Activated CD4-positive, alpha-beta T cell treated with anti-CD3 and anti-CD28 coated beads, Interleukin-2, amount 50 U/mL, for 16 hours (primary cell): ENCODE measurements around the gene GRIN2A.

Source experiments
- DNase-seq: peaks from one replicate; pipeline ENCODE4 v3.0.0-alpha.2; 2020

The GRIN2A gene

GRCh38 chr16:10182222-10183053 is at the start of gene GRIN2A:
GRIN2A (minus strand) TSS chr16:10182428; CDS start chr16:10180411, 2,017 bp downstream.
- DNase-seq: no peak

DNA sequence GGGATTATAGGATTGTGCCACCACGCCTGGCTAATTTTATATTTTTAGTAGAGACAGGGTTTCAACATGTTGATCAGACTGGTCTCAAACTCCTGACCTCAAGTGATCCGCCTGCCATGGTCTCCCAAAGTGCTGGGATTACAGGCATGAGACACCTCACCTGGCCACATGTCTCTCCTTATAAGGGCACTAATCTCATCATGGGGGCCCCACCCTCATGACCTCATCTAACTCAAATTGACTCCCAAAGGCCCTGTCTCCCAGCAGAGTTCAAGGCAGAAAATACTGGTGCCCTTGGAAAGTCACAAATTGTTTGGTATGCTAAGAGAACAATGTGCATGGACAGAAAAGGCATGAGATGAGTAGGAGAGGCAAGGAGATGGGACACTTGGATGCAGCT is 49.3 kb upstream of the GRIN2A start:
- no peak for DNase-seq

DNA sequence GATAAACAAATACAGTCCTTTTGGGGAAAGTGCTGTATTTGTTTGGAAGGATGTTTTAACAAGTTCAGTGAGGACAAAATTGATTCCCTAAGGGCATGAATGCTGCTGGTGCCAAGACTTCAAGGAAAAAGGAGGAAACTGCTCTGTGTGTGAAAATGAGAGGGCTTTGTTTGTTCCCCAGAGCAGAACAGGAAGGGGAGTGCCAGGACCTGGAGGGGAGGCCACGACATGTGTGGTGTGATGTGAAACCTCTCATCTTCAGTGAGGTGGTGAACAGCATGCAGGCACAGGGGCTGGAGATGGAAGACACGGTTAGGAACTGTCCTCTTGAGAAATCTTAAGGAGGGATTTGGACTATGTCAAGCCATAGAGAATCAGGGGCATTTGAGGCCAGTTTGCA is 46.6 kb upstream of the GRIN2A start:
- no peak for DNase-seq

GRCh38 chr16:10226987-10227306 is 44.7 kb upstream of the GRIN2A start:
- no peak for DNase-seq

- no peak for DNase-seq
Observed at GRCh38 chr16:10226141-10226986, 44.1 kb upstream of the GRIN2A start.

- DNase-seq: no peak
Observed at GRCh38 chr16:10225653-10226052, 43.4 kb upstream of the GRIN2A start.

DNA sequence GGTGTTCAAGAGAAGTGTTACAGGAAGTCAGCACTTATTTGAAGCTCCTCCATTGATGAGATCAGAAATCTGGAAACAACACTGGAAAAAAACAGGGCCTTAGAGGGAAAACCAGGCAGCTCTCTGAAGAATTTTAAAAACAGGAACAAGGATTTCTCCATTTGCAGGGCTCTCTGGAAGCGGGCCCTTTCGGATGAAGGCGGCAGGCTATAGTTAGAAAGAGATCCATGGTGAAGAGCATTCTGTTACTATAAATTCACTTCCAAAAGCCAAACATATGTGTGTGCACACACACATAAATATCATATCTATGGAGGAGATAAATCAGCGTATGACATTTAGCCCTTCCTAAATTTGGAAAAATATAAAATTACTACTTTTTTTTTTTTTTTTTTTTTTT is 42.6 kb upstream of the GRIN2A start:
- DNase-seq: no peak

- DNase-seq: no peak
Observed at GRCh38 chr16:10220942-10221341, 38.7 kb upstream of the GRIN2A start.

DNA sequence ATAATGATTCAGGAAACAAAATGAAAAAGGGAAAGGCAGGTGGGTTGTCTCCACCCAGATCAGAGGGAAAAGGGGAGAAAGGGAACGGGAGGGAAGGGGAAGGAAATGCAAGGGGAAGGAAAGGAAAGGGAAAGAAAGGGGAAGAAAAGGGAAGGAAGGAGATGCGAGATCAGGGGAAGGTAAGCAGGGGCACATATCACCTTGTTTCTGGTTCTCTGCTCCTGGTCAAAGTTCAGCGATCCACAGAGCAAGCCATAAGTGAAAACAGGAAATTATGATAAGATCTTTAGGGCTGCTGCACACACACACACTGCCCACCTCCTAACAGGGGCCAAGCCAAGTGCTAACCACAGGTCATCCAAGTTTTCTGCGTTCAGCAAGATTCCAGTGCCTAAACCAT is 37.5 kb upstream of the GRIN2A start:
- no peak for DNase-seq

- no peak for DNase-seq
Observed at GRCh38 chr16:10218490-10219206, 36.4 kb upstream of the GRIN2A start.

- DNase-seq: no peak
Observed at GRCh38 chr16:10213748-10214147, 31.5 kb upstream of the GRIN2A start.

DNA sequence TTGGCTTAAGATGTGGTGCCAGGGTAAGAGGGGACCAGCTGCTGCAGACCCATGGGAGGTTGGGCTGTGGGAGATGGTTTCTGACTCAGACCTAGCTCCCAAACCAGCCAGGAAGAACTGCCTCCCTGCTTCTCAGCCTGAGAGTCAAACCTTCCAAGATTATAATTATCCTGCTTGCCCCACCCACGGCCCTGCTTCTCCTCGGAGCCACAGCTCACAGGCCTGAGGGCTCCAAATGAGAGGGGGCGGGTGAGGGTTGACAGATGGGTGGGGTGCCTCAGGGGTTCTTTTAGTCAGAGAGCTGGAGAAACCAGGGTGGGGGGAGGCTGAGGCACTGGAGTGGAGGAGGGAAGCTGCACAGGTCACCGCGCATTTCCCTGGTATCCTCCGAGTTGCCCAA is 28.7 kb upstream of the GRIN2A start:
- DNase-seq: no peak

DNA sequence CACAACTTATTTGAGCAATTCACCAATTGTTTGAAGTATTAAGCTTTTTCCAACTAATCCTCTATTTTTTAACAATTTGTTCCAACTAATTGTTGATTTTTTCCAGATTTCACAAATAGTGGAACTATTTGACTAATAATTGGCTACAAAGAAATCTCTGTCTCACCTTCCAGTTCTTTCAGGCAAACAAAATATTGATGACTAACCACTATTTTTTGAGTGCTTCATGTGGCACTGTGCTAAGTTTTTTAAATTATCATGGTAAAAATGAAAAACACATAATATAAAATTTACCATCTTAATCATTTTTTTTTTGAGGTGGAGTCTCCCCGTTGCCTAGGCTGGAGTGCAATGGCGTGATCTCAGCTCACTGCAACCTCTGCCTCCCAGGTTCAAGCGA is 24.6 kb upstream of the GRIN2A start:
- no peak for DNase-seq

GRCh38 chr16:10206215-10206614 is 24.0 kb upstream of the GRIN2A start:
- DNase-seq: no peak

- no peak for DNase-seq
Observed at GRCh38 chr16:10205688-10206087, 23.5 kb upstream of the GRIN2A start.

DNA sequence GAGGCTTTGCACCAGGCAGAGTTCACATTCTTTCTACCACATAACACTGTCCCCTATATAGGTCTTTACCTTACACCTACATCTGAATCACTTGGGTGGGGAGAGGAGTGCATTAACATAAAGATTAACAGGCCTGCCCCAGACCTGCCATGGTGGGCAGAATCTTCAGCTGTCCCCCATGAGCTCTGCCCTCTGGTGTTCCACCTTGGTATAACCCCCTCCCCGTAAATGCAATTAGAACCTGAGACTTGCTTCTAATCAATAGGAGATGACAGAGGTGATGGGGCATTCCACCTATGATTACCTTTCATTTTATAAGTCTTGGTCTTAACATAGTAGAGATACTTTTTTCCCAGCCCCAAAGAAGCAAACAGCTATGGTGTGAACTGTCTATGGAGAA is 20.4 kb upstream of the GRIN2A start:
- no peak for DNase-seq

DNA sequence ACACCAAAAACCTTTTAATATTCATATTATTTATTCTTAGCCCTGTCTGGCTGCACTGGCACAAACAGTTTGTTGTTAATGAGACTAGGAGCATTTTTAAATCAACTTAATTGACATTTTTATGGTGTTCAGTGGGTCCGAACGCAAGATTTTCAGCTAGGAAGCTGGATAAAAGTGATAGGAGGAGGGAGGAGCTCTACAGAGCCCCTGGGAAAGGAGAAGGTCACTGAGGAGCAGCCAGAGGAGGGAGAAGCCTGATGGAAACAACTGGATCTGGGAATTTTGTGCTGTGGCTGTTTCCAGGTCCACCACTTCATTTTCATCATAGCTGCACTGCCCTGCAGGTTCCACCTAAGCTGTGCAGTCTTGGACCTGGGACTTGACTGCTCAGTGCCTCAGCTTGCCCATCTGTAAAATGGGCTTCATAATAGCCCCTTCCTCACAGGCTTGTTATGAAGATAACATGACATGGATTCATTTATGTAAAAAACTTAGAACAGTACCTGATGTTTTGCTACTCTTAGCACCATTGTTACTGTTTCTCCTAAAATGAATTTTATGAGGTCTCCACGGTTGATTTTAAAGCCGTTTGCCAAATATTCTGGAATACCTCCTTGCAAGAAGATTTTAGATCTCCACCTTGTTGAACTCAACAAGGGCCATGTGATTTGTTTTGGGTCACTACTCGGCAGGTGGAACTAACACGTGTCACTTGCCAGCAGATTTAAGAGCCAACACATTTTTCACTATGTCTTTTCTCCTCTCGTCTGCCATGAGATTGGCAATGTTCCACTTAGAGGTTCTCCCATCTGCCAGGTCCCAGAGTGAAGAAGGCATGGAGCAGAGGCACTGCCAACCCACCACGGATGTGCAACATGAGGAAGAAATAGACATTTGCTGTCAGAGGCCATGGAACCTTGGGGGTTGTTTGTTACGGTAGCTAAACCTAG is 18.7 kb upstream of the GRIN2A start:
- DNase-seq: no peak

DNA sequence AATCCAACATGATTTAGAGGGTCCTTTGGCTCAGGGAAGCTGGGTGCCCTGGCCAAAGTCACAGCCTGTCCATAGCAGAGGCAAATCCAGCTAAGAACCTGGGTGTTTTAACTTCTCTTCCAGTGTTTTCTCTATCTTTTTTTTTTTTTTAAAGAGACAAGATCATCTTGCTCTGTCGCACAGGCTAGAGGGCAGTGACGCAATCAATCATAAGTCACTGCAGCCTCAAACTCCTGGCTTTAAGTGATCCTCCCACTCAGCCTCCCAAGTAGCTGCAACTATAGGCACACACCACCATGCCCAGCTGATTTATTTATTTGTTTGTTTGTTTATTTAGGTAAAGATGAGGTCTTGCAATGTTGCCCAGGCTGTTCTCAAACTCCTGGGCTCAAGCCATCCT is 14.8 kb upstream of the GRIN2A start:
- no peak for DNase-seq

GRCh38 chr16:10191096-10191495 is 8.9 kb upstream of the GRIN2A start:
- no peak for DNase-seq

- DNase-seq: no peak
Observed at GRCh38 chr16:10189861-10190390, 7.7 kb upstream of the GRIN2A start.

GRCh38 chr16:10188236-10188635 is 6.0 kb upstream of the GRIN2A start:
- DNase-seq: no peak
